GM12801 (cell line): ENCODE data around the gene COMP.

Experiments
- CTCF ChIP-seq: IDR thresholded peaks from one replicate; pipeline ENCODE4 v1.5.1; 2011; ENCODE audit warnings: control low read depth; ENCODE audit not compliant: insufficient read length; ENCODE audit errors: extremely low read depth

The COMP gene

GRCh38 chr19:18793144-18794028 is 2.3 kb upstream of the COMP start:
- no peak for TF ChIP-seq CTCF

- no peak for TF ChIP-seq CTCF
Observed at GRCh38 chr19:18792661-18793060, 1.6 kb upstream of the COMP start.

- no peak for TF ChIP-seq CTCF
Observed at GRCh38 chr19:18791315-18791678, 192 bp upstream of the COMP start.

GRCh38 chr19:18789883-18790565 is 1.1 kb downstream of the COMP start:
- TF ChIP-seq CTCF: no peak

GRCh38 chr19:18789422-18789869 is 1.7 kb downstream of the COMP start:
- TF ChIP-seq CTCF: no peak

- TF ChIP-seq CTCF: no peak
Observed at GRCh38 chr19:18788529-18789421, 2.3 kb downstream of the COMP start.
